Neuron (in vitro differentiated cells): ENCODE data around the gene FBXO38.
"Not testable (repeated sequence)": the region's sequence is repeated elsewhere in the genome, so short reads cannot be mapped to it uniquely, and the experiment has no call there.

Experiments used
- H2AFZ ChIP-seq: one replicate; pipeline ENCODE4 v1.6.1; 2013; ENCODE audit warnings: low read depth, mild to moderate bottlenecking, inconsistent platforms, low read length, moderate library complexity
- H3K27me3 ChIP-seq: one replicate; pipeline ENCODE4 v1.6.1; 2013; ENCODE audit warnings: low read length; ENCODE audit not compliant: insufficient read depth
- H3K36me3 ChIP-seq: one replicate; pipeline ENCODE4 v1.6.1; 2013; ENCODE audit warnings: low read length; ENCODE audit not compliant: insufficient read depth
- H3K4me1 ChIP-seq: one replicate; pipeline ENCODE4 v1.6.1; 2013; ENCODE audit warnings: low read length; ENCODE audit not compliant: insufficient read depth
- H3K4me3 ChIP-seq: 2 replicates; pipeline ENCODE4 v1.5.1; 2013; ENCODE audit warnings: mild to moderate bottlenecking, low read length, moderate library complexity
- H3K9me3 ChIP-seq: one replicate; pipeline ENCODE4 v1.6.1; 2013; ENCODE audit warnings: low read length

FBXO38 gene

DNA sequence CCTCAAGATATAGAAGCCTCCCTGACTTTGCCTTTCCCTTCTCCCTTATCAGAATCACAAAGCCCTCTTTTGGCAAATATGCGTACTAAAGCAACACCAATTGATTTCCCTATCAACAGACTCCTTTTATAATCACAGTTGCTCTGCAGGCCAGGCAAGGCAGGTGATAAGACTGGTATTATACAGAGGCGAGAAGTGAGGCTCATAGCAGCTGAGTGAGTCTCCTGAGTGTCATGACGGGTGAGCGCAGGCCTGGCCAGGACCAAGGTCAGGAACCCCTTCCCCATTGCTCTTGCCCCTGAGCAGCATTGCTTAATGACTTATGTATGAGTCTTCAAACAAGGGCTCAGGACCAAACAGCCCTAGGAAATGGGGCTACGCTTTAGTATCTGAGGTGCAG is 70.8 kb downstream of the FBXO38 start:
- no peaks in the 10 kb centered on the region for H3K36me3 ChIP-seq
- H3K4me3 ChIP-seq: no peak overlapping the region
- H3K9me3 ChIP-seq: no peaks in the 10 kb centered on the region
- no peaks in the 10 kb centered on the region for H3K27me3 ChIP-seq
- H2AFZ ChIP-seq: no peak overlapping the region
- H3K4me1 ChIP-seq: no peaks in the 10 kb centered on the region

- Histone ChIP-seq H3K9me3 (no peaks in the 10 kb centered on the region), H3K4me3 (no peak overlapping the region), H3K4me1 (no peaks in the 10 kb centered on the region), H3K36me3 (no peaks in the 10 kb centered on the region), H2AFZ (no peak overlapping the region), H3K27me3 (no peaks in the 10 kb centered on the region)
Measured at GRCh38 chr5:148455185-148455584, 71.4 kb downstream of the FBXO38 start.

GRCh38 chr5:148457183-148457620 is 73.4 kb downstream of the FBXO38 start:
- Histone ChIP-seq H3K9me3 (no peaks in the 10 kb centered on the region), H3K27me3 (no peaks in the 10 kb centered on the region), H3K4me3 (no peak overlapping the region), H3K4me1 (no peaks in the 10 kb centered on the region), H2AFZ (no peak overlapping the region), H3K36me3 (no peaks in the 10 kb centered on the region)

DNA sequence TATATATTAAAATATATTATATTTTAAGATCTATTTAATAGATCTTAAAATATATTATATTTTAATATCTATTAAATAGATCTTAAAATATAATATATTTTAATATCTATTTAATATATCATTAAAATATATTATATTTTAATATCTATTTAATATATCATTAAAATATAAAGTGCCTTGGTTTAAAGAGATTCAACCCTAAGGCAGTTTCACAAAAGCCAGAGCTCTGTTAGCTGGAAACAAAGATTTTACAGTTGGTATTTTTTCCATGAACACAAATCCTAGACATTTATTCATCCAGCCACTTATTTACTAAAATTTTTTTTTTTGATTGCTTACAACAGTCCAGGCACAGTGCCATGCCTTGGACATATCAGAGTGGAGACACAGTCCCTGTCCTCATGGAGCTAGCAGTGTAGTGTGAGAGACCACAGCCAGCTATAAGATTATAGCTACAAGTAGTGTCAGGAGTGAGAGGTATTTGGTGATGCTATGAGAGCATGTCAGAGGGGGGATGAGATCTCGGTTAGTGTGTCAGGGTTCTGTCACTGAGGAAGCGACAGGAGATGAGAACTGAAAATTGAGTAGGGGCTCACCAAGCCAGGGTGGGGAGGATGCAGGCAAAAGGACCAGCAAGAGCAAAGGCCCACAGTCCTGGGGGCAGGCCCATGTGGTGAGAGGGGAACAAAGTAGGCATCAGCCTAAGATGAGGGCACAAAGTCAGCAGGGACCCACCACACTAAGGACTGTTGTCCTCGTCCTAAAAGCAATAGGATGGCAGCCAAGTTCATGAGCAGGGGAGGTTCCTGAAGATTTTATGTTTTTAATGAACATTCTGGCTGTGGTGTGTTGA is 74.5 kb downstream of the FBXO38 start:
- Histone ChIP-seq H2AFZ (no peak overlapping the region), H3K4me1 (no peaks in the 10 kb centered on the region), H3K4me3 (no peak overlapping the region), H3K9me3 (no peaks in the 10 kb centered on the region), H3K27me3 (no peaks in the 10 kb centered on the region), H3K36me3 (no peaks in the 10 kb centered on the region)

DNA sequence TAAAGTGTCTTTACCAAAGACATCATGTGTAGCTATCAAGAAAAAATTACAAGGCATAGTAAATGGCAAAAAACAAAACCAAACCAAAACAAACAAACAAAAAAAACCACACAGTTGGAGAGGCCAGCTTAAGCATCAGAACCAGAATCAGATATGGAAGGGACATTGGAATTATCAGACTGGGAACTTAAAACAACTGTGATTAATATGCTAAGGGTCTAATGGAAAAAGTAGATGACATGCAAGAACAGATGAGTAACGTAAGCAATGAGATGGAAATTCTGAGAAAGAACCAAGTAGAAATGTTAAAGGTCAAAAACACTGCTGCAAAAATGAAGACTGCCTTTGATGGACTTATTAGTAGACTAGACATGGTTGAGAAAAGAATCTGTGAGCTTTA is 75.9 kb downstream of the FBXO38 start:
- Histone ChIP-seq H3K36me3 (no peaks in the 10 kb centered on the region), H3K4me1 (no peaks in the 10 kb centered on the region), H3K27me3 (no peaks in the 10 kb centered on the region), H2AFZ (no peak overlapping the region), H3K4me3 (no peak overlapping the region), H3K9me3 (no peaks in the 10 kb centered on the region)

DNA sequence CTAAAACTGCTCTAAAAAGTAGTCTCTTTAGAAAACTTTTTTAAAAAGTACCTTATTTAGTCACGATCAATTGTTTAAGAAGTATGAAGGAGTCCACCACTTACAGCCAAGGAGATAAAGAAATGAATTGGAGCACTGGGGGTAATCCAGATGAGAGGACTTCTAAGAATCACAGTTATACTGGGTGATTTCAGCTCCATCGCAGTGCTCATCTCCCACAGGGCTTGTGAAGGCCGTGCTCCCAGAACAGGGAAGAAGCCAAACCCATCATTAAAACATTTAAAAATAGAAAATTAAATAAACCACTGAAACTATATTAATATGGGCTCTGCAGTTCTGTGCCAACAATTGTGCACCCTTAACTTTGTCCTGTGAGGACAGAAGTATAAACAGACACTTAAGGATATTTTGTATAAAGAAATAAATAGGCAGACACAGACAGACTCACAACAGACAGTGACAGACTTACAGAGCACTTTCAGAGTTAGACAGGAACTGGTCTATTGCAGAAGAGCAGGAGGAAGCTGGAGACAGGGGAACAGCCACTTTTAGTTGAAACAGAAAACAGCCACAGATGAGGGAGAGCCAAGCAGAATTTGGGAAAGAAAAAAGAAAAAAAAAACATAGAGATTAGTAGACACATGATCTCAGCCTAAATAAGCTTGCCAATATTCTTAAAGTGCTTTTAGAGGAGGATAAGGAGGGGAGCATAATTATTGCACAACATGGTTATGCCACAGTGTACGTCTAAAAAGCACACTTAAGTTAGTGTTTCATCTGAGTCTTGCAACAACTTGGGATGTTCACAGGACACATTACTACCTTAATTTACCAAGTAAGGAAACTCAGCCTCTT is 81.8 kb downstream of the FBXO38 start:
- no peaks in the 10 kb centered on the region for H3K36me3 ChIP-seq
- H3K4me1 ChIP-seq: no peaks in the 10 kb centered on the region
- no peaks in the 10 kb centered on the region for H3K27me3 ChIP-seq
- no peaks in the 10 kb centered on the region for H3K9me3 ChIP-seq
- no peak overlapping the region for H2AFZ ChIP-seq
- no peak overlapping the region for H3K4me3 ChIP-seq

- Histone ChIP-seq H3K4me3 (no peak overlapping the region), H2AFZ (no peak overlapping the region), H3K4me1 (no peaks in the 10 kb centered on the region), H3K9me3 (no peaks in the 10 kb centered on the region), H3K27me3 (no peaks in the 10 kb centered on the region), H3K36me3 (no peaks in the 10 kb centered on the region)
Measured at GRCh38 chr5:148466236-148466580, 82.5 kb downstream of the FBXO38 start.

DNA sequence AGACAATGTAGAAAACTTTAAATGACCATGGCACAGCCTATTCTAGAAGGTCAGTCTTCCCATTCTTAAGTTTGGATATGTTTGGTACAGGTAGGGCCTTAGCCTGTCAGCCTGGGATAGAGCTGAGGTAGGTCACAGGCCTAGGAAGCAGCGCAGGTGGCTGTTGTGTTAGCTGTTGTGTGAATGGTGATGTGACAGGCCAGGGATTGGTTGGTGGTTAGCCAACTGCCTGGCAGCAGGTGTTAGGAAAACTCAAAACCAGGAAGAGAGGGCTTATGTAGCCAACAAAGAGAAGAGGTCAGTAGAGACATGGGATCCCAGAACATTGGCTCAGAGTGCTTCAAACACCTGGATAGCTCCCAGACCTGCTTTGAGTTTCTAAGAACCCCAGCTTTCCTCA is 84.2 kb downstream of the FBXO38 start:
- no peaks in the 10 kb centered on the region for H3K27me3 ChIP-seq
- H3K4me3 ChIP-seq: no peak overlapping the region
- H3K36me3 ChIP-seq: no peaks in the 10 kb centered on the region
- no peak overlapping the region for H2AFZ ChIP-seq
- no peaks in the 10 kb centered on the region for H3K9me3 ChIP-seq
- H3K4me1 ChIP-seq: no peaks in the 10 kb centered on the region

DNA sequence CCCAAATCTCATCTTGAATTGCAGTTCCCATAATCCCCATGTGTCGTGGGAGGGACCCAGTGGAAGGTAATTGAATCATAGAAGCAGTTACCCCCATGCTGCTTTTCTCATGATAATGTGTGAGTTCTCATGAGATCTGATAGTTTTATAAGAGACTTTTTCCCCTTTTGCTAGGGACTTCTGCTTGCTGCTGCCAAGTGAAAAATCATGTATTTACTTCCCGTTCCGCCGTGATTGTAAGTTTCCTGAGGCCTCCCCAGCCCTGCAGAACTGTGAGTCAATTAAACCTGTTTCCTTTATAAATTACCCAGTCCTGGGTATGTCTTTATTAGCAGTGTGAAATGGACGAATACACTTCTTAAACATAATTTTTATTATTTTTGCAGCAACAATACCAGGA is 85.0 kb downstream of the FBXO38 start:
- H3K9me3 ChIP-seq, H3K36me3 ChIP-seq, H2AFZ ChIP-seq, H3K4me1 ChIP-seq, H3K4me3 ChIP-seq, H3K27me3 ChIP-seq: not testable (repeated sequence)

- no peaks in the 10 kb centered on the region for H3K27me3 ChIP-seq
- no peak overlapping the region for H3K4me3 ChIP-seq
- H3K4me1 ChIP-seq: no peaks in the 10 kb centered on the region
- no peak overlapping the region for H2AFZ ChIP-seq
- no peaks in the 10 kb centered on the region for H3K9me3 ChIP-seq
- H3K36me3 ChIP-seq: no peaks in the 10 kb centered on the region
Measured at GRCh38 chr5:148469501-148469935, 85.8 kb downstream of the FBXO38 start.

- Histone ChIP-seq H3K36me3 (no peaks in the 10 kb centered on the region), H3K9me3 (no peaks in the 10 kb centered on the region), H3K27me3 (peaks cover 4% of the 10 kb centered on the region), H3K4me1 (no peaks in the 10 kb centered on the region), H2AFZ (no peak overlapping the region), H3K4me3 (no peak overlapping the region)
Measured at GRCh38 chr5:148471379-148471778, 87.6 kb downstream of the FBXO38 start.

GRCh38 chr5:148474025-148474511 is 90.3 kb downstream of the FBXO38 start:
- H3K4me1 ChIP-seq: no peaks in the 10 kb centered on the region
- no peaks in the 10 kb centered on the region for H3K9me3 ChIP-seq
- no peak overlapping the region for H3K4me3 ChIP-seq
- H3K36me3 ChIP-seq: no peaks in the 10 kb centered on the region
- H3K27me3 ChIP-seq: peaks cover 16% of the 10 kb centered on the region
- no peak overlapping the region for H2AFZ ChIP-seq

DNA sequence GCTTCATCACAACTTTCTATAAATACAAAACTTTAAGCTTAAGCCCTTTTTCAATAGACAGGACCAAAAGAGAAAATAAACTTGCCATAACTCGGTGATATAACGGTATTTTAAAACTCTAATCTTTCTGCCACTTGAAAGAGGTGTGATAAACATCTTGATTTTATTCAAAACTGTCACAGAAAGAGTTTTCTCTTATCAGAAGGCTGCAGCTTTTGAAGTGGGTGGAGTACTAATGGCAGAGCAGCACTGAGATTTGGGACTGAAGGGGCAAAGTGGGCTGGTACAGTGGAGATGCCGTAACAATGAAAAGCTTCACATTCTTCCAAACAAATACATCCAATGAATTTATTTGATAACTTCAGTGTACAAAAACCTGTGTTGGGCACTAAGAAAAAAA is 92.5 kb downstream of the FBXO38 start:
- H3K27me3 ChIP-seq: peaks cover 16% of the 10 kb centered on the region
- H3K9me3 ChIP-seq: no peaks in the 10 kb centered on the region
- H2AFZ ChIP-seq: no peak overlapping the region
- peaks cover 1% of the 10 kb centered on the region for H3K4me1 ChIP-seq
- no peaks in the 10 kb centered on the region for H3K36me3 ChIP-seq
- H3K4me3 ChIP-seq: no peak overlapping the region
